ENCODE measurements around the gene PRR5L.

PRR5L gene

GRCh38 chr11:36449561-36450096, 153.5 kb downstream of the PRR5L start:
- no peak for DNase-seq (ENCODE audit: low read depth)
- no peak for TF ChIP-seq CTCF (IDR thresholded peaks at IDR 0.05; ENCODE audit: control insufficient read depth, extremely low read depth, insufficient read depth)
- no peak overlapping the region for H3K4me3 ChIP-seq (ENCODE audit: low read depth, low read length)

GRCh38 chr11:36450110-36450572, 154.1 kb downstream of the PRR5L start:
- no peak overlapping the region for H3K4me3 ChIP-seq (ENCODE audit: low read depth, low read length)
- DNase-seq (ENCODE audit: low read depth): no peak
- no peak for TF ChIP-seq CTCF (IDR thresholded peaks at IDR 0.05; ENCODE audit: control insufficient read depth, extremely low read depth, insufficient read depth)

GRCh38 chr11:36451045-36451444, 155.0 kb downstream of the PRR5L start:
- H3K4me3 ChIP-seq (ENCODE audit: low read depth, low read length): no peak overlapping the region
- TF ChIP-seq CTCF (IDR thresholded peaks at IDR 0.05; ENCODE audit: control insufficient read depth, extremely low read depth, insufficient read depth): no peak
- DNase-seq (ENCODE audit: low read depth): no peak

- TF ChIP-seq CTCF (IDR thresholded peaks at IDR 0.05; ENCODE audit: control insufficient read depth, extremely low read depth, insufficient read depth): no peak
- DNase-seq (ENCODE audit: low read depth): no peak
- no peak overlapping the region for H3K4me3 ChIP-seq (ENCODE audit: low read depth, low read length)
These were observed 155.6 kb downstream of the PRR5L start for GRCh38 chr11:36451681-36452080.

DNA sequence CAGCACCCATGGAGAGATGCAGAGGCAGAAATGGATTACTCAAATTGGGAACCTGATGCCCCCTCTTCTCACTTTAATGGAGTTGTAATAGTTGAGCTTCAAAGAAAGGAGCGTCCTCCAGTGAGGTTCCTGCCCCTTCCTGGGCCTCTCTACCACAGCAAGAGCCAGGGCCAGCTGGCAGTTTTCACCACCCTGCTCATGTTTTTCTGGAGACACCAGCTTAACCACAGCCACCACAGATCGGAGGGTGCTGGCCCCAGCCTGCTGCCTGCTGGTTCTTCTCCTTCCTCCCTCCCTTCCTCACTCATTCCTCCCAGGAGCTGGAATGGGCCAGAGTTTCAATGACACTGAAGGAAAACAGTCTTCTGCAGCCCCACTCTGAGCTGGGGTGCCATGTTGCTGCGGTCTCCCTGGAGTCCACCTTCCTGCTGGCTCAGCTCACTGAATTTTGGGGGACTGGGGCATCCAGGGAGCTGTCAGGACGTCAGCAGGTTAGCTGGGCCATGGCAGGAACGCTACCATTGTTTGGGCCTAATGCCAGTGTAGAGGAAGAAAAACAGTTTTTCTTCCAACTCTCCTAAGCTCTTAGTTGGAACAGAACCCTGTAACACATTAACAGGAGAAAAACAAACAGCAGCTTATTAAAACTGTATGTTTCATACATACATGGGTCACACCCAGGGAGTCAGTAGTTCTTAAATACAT, 156.3 kb downstream of the PRR5L start:
- no peak for DNase-seq (ENCODE audit: low read depth)
- H3K4me3 ChIP-seq (ENCODE audit: low read depth, low read length): no peak overlapping the region

GRCh38 chr11:36452961-36453360, 156.9 kb downstream of the PRR5L start:
- H3K4me3 ChIP-seq (ENCODE audit: low read depth, low read length): no peak overlapping the region
- TF ChIP-seq CTCF (IDR thresholded peaks at IDR 0.05; ENCODE audit: control insufficient read depth, extremely low read depth, insufficient read depth): no peak
- DNase-seq (ENCODE audit: low read depth): no peak

More for the DNA sequence above, 156.3 kb downstream of the PRR5L start:
- TF ChIP-seq CTCF (IDR thresholded peaks at IDR 0.05; ENCODE audit: control insufficient read depth, extremely low read depth, insufficient read depth): no peak

DNA sequence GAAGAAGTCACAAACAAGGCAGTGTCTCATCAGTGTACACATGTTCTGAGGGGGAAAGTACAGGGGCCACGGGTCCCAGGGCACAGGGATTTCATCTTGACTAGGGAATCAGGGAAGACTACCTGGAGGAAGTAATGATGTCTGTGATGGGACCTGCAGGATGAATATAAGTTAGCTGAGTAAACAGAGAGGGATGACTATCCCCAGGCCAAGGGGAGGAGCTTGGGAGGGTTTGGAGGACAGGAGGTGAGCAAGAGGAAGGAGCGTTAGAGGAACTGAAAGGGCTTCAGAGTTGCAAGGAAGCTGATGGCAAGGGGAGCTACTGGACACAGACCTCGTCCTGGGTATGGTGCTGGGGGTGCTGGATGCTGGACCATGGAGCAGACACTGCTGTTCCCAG, 157.6 kb downstream of the PRR5L start:
- TF ChIP-seq CTCF (IDR thresholded peaks at IDR 0.05; ENCODE audit: control insufficient read depth, extremely low read depth, insufficient read depth): no peak
- no peak overlapping the region for H3K4me3 ChIP-seq (ENCODE audit: low read depth, low read length)
- no peak for DNase-seq (ENCODE audit: low read depth)
